HCT116 (cell line): Measurements from ENCODE around the gene ANTKMT.

ENCODE experiments used
- CTCF ChIP-seq, 3 experiments: fragments of 200-600 bp in 1 of 3; sonication (generic) in 1 of 3; IDR thresholded peaks in 2 of 3; conservative IDR thresholded peaks in 1 of 3; 2 replicates each; pipeline ENCODE4 v1.5.1; 2012 to 2017; ENCODE audit warnings: low read depth in 2 of 3, low read length in 2 of 3, antibody characterized with exemption in 1 of 3, borderline replicate concordance in 1 of 3, control low read depth in 1 of 3, mild to moderate bottlenecking in 1 of 3, mixed read lengths in 1 of 3, mixed run types in 1 of 3, moderate library complexity in 1 of 3; ENCODE audit not compliant: insufficient read depth in 1 of 3
- EZH2 ChIP-seq: fragments of 200-600 bp; sonication (generic); IDR thresholded peaks from 2 replicates; pipeline ENCODE4 v1.6.1; 2017; ENCODE audit warnings: antibody characterized with exemption, mixed run types
- FOSL1 ChIP-seq: IDR thresholded peaks from 2 replicates; pipeline ENCODE4 v1.6.1; 2012; ENCODE audit warnings: low read depth

- TF ChIP-seq CTCF (IDR thresholded peaks at IDR 0.05 in 2 of 3, conservative IDR thresholded peaks at IDR 0.05 in 1 of 3; ENCODE audit: borderline replicate concordance in 1 of 3, insufficient read depth in 1 of 3, low read depth in 2 of 3, low read length in 2 of 3): no peak
- no peak for TF ChIP-seq EZH2
- TF ChIP-seq FOSL1: no peak
Measured at GRCh38 chr16:764184-764750, 43.3 kb downstream of the ANTKMT start.
